Epithelial cell of prostate (primary cell): ENCODE data around the gene TUBB2B.

Experiments used
- DNase-seq: peaks from one replicate; pipeline ENCODE4 v3.0.0-alpha.2; 2011; ENCODE audit warnings: low read depth, low spot score
- H3K27ac ChIP-seq: fragments of 450-650 bp; 2 replicates; pipeline ENCODE4 v1.5.1; 2017; ENCODE audit warnings: mild to moderate bottlenecking

TUBB2B gene

GRCh38 chr6:3236005-3236404 lies 8.6 kb upstream of the TUBB2B start:
- no peak overlapping the region for H3K27ac ChIP-seq
- DNase-seq = no peak

- no peak overlapping the region for H3K27ac ChIP-seq
These were observed 8.0 kb upstream of the TUBB2B start for GRCh38 chr6:3235486-3235885.

GRCh38 chr6:3233904-3234303 lies 6.5 kb upstream of the TUBB2B start:
- DNase-seq = no peak
- no peak overlapping the region for H3K27ac ChIP-seq

More at GRCh38 chr6:3235486-3235885, 8.0 kb upstream of the TUBB2B start:
- no peak for DNase-seq

- no peak overlapping the region for H3K27ac ChIP-seq
- no peak for DNase-seq
These were observed 5.9 kb upstream of the TUBB2B start for GRCh38 chr6:3233321-3233720.

- DNase-seq = no peak
- no peak overlapping the region for H3K27ac ChIP-seq
These were observed 4.8 kb upstream of the TUBB2B start for GRCh38 chr6:3232017-3232945.

- H3K27ac ChIP-seq = no peak overlapping the region
- no peak for DNase-seq
These were observed 4.0 kb upstream of the TUBB2B start for GRCh38 chr6:3231247-3232016.

- no peak overlapping the region for H3K27ac ChIP-seq
- no peak for DNase-seq
These were observed 3.4 kb upstream of the TUBB2B start for GRCh38 chr6:3230900-3231246.

DNA sequence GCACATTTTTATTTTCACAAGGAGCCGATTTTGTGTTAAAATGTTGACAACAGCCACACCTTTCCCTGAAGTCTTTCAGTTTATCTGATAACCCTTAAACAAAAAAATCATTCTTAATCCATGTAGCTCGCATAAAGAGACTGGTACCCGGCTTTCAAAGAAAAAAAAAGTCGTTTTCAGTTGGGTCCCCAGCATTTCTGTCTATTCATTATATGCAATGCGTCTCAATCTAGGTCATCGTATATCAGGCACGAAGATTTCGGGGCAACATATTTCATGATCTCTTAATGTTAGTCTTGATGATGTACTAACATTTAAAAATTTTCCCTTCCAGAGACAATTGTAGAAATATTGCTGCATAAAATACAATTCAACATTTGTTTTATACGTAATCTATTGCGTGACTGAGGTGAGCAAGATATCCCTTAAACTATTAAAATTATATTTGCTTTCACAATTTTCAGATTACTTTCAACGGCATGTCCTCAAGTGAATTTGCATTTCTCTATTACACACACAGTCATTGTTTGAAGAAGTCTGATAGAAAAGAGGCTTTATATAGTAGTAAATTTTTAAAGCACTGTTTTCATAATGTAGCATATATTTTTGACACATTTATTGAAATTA lies 2.9 kb upstream of the TUBB2B start:
- no peak overlapping the region for H3K27ac ChIP-seq
- no peak for DNase-seq

DNA sequence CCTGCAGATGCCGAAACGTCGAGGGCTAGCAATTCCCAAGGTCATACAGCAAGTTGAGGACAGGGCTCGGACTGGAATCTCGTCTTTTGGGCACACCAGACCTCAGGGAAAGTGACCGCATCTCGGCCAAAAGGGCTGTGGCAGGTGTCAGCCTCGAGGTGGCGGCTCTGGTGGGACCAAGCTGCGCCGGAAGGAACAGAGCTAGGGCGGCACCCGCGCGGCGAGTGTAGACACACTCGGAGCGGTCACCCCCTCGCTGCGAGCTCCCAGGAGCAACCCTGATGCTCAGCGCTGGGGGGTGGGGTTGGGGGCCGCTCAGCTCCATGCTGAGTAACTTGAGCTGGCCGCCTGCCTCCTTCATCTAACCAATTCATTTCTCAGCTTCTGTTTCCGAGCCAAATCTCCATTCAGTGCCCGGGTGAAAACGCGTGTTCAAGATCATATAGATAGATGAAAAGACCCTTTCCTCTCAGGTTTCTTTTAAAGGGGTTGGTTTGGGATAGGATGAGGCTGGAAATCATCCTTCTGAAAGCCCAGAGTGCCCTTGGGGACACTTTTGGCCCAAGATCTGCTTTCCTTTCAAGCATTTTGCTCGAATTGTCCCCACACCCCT lies 2.2 kb upstream of the TUBB2B start:
- no peak for DNase-seq
- H3K27ac ChIP-seq = no peak overlapping the region

- DNase-seq = no peak
- no peak overlapping the region for H3K27ac ChIP-seq
These were observed 1.5 kb upstream of the TUBB2B start for GRCh38 chr6:3228771-3229565.

GRCh38 chr6:3228046-3228671 lies 706 bp upstream of the TUBB2B start:
- H3K27ac ChIP-seq = no peak overlapping the region
- no peak for DNase-seq

DNA sequence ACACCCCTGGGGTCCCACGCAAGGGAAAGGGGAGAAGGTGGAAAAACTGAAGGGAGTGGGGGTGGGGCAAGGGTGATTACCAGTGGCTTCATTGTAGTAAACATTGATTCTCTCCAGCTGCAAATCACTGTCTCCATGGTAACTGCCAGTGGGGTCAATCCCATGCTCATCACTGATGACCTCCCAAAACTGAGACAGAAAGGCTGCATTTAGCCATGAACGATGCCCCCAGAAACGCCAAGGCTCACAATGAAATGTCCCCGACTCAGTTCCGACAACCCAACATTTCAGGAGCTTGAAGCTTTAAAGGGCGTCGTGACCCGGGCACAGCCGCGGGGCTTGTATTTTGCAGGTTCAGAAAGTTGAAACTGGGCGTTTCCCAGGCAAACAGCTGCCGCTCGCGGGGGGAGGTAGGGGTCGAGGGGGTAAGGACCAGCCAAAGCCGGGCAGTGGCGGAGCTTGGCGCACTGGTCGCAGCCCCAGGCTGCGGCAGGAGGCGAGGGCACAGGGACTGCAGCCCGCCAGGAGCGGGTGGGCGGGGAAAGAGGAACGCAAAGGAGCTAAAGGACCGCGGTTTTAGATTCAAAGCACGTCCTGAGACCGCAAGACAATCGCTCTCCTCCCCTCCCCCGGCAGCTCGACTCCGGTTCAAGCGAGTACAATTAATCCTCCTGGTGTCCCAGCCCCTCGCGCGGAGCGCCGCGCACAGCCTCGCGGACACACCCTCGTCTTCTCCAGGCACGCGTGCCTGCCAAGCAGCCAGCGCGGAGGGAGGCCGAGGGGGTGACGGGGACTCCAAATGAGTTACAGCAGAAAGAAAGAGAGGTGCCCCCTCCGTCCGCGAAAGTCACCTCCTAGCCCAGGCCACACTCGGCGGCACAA lies 731 bp downstream of the TUBB2B start:
- no peak overlapping the region for H3K27ac ChIP-seq
- DNase-seq = no peak

GRCh38 chr6:3226042-3226441 lies 1.4 kb downstream of the TUBB2B start:
- no peak overlapping the region for H3K27ac ChIP-seq
- DNase-seq = no peak

- H3K27ac ChIP-seq = no peak overlapping the region
- no peak for DNase-seq
These were observed 4.9 kb downstream of the TUBB2B start for GRCh38 chr6:3222506-3223038.

GRCh38 chr6:3221578-3221977 lies 5.9 kb downstream of the TUBB2B start:
- no peak overlapping the region for H3K27ac ChIP-seq
- no peak for DNase-seq

DNA sequence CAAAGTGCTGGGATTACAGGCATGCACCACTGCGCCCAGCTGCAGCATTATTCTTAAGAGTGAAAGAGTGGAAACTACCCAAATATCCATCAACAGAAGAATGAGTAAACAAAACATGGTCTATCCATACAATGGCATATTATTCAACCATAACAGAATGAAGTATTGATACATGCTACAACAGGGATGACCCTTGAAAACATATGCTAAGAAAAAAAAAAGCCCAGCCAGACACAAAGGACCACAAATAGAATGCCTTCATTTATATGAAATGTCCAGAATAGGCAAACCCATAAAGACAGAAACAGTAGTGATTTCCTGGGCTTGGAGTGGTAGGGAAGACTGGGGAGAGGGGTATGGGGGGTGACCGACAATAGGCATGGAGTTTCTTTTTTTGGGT lies 7.1 kb downstream of the TUBB2B start:
- H3K27ac ChIP-seq = no peak overlapping the region
- no peak for DNase-seq

GRCh38 chr6:3218266-3218665 lies 9.2 kb downstream of the TUBB2B start:
- no peak for DNase-seq
- no peak overlapping the region for H3K27ac ChIP-seq

DNA sequence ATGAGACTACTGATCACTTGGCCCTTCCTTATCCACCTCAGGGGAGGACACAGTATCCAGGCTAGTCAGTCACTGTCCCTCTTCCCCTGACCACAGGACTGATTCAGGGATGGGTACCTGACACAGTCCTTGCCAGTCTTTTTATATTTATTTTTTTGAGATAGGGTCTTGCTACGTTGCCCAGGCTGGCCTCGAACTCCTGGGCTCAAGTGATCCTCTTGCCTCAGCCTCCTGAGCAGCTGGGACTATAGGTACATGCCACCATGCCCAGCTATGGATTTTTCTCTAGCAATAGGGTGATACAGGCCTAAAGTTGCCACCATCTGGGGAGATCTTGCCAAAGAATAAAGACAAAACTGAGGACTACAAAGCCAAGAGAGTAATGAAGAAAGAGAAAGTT lies 10.2 kb downstream of the TUBB2B start:
- no peak for DNase-seq
- H3K27ac ChIP-seq = no peak overlapping the region
